HG03280 (cell line): ENCODE results near the gene MSX1.

Source experiments
- ATAC-seq: cut with Tn5 transposase; IDR thresholded peaks from one replicate; pipeline ENCODE4 v1.9.1; 2021; ENCODE audit warnings: mild to moderate bottlenecking, moderate library complexity; ENCODE audit not compliant: unreplicated experiment

MSX1 gene

DNA sequence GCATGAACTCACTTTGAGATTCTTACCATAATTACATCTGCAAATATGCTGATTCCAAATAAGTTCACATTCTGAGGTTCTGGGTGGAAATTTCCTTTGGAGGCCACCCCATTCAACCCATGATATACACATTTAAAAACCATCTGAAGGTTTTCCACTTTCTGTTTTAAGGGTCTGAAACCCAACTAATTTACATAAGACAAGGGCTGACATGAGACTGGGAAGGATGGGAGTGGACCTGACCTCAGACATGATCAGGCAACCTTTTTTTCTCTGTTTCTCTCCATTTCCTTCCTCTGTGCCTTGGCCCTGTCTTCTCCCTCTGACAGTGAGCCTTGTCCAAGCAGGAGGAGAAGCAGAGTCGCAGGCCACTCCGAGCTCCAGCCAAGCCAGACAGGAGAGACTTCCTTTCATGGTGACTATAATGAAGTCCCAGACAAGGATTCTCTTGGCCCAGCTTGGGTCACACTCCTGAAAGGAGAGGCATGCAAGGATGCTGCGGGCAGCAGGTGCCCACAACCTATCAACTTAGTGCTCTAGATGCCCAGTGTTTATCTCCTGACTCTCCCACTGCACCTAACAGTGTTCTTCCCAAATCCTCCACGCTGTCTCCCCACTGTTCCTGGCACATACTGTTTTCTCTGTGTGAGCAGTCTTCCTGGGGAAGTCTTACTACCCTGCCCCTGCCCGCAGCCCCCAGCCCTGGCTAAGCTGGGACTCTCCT, 39.9 kb downstream of the MSX1 start:
- ATAC-seq = no peak

- no peak for ATAC-seq
Measured at GRCh38 chr4:4901877-4902276, 42.4 kb downstream of the MSX1 start.

- no peak for ATAC-seq
Measured at GRCh38 chr4:4912155-4912554, 52.7 kb downstream of the MSX1 start.

DNA sequence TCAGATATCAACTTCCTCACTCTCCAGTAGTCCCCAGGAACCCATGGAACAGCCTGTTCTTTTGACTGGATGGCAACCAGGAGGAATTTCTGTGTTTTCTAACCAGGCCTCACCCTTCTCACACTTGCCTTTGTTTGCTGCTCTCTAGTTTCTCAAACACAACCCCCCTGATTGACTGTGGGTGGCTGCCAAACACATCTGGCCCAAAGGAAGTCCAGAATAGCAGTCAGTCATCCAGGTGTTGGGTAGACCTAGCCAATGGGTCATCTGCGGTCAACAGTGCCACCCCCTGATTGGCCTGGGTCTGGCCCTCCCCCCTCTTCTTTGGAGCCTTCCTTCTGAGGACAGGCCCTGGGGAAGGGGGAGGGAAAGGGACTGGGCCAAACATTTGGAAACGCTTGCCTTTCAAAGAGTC, 53.7 kb downstream of the MSX1 start:
- no peak for ATAC-seq
